Activated naive CD8-positive, alpha-beta T cell treated with anti-CD3 and anti-CD28 coated beads, Interleukin-2, amount 50 U/mL, for 16 hours (primary cell): ENCODE measurements around the gene CFAP61.

Experiments used
- DNase-seq: peaks from one replicate; pipeline ENCODE4 v3.0.0-alpha.2; 2020; ENCODE audit warnings: low read depth, low spot score

CFAP61 gene

GRCh38 chr20:20364593-20365479 is 312.5 kb downstream of the CFAP61 start:
- DNase-seq: no peak

DNA sequence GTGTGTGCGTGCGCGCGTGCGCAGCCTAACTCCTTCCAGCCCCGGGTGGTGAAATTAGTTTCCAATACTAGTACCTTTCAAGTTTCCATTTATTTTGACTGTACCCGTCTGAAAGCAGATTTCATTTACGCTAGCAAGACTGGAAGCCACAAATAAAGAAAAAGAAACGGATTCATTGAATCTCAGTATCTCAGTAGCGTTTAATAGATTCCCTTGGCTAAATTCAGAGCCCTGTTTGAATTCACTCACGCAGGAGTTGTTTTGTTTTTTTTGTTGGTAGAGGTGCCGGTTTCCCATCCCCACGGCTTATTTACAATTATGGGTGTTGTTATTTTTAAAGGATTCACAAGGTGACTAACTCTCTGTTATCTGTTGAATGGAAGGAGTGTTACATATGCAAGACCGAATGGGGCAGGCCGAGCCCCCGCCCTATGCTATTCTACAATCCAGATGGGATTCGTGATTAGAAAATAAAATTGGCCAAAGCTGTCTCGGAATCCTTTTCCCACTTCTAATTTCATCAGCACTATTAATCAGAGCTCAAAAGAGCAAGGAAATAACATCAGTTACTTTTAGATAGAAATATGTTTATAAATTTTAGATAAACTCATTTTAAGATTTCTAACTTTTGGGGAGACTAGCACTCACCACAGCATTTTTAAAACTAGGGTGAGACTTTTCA is 313.3 kb downstream of the CFAP61 start:
- DNase-seq: no peak

DNA sequence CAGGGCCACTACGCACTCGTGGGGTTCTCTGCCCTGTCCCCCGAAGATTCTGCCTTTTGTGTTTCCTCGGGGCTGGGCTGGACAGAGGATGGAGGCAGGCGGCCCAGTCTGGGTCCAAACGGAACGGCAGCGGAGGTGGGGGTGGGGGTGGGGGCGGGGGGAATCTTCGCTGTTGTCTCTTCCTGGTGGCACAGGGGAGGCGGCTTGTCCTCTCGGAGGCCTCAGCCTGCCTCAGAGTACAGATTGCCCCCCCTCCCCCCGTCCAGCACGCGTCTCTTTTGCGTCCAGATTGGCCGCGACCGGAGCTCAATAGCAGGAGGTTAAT is 314.2 kb downstream of the CFAP61 start:
- DNase-seq: no peak

DNA sequence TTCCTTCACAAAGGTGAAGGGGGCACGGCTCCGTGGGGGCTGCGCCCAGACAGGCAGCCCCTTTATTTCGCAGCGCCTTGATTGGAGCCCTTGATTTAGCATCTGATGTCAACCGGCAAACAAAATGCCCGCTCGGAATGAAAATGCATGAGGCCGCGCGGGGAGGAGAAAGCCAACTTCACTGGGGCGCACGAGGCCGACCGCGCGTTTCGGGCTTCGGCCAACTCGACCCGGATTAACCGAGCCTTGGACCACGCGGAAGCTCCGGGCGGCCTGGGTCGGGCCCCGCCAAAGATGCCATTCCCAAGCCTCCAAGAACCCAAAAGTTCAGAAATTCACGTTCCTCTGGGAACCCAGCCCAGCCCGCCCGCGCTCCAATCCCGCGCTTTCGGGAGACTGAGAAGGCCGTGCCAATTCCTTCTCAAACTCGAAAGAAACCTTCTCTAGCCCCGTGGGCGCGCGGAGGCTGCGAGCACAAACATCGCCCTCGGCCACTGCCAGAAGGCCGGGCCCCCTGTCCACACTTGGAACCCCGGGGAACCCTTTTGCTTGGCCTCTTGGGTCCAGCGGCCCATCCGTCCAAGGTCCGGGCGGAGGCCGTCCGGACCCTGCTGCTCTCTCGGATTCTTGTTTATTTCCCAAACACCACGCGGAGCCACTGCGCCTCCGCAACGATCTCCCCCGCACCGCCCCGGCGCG is 314.7 kb downstream of the CFAP61 start:
- DNase-seq: no peak

DNA sequence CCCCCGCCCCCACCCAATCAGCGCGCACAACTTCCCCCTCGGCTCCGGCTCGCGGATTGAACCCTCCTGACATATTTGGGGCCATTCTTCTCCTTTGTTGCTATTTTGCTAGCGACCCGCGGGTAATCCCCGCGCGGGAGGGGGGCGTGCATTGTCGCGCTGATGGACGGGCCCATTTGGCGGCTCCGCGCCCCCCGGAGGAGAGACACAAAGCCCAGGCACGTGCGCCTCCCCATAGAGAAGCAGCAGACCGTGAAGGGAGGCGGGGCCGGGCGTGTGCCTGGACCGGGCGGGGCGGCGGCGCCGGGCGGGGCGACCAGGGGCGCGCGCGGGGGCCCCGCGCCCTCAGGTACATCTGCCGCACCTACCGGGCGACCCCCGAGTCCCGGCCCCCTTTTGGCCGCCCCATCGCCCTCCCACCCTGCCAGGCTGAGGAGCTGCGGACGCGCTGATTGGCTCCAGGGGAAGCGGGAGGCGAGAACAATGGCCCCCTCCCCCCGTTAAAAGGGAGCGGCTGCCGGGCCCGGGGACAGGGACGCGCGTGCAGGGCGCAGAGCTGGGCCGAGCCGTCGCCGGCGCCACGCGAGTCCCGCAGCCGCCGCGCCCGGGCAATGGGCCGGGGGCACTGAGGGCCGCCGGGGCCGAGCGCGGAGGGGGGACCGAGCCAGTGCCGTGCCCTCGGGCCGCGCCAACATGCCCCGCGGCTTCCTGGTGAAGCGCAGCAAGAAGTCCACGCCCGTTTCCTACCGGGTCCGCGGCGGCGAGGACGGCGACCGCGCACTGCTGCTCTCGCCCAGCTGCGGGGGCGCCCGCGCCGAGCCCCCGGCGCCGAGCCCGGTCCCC is 315.5 kb downstream of the CFAP61 start, which contains the start of gene INSM1:
TSS of gene INSM1 (plus strand) at position 530 of the 843 bp plus-strand sequence. CDS start at position 694, 164 bp downstream.
- no peak for DNase-seq

- no peak for DNase-seq
Measured at GRCh38 chr20:20368418-20369249, 316.3 kb downstream of the CFAP61 start.

DNA sequence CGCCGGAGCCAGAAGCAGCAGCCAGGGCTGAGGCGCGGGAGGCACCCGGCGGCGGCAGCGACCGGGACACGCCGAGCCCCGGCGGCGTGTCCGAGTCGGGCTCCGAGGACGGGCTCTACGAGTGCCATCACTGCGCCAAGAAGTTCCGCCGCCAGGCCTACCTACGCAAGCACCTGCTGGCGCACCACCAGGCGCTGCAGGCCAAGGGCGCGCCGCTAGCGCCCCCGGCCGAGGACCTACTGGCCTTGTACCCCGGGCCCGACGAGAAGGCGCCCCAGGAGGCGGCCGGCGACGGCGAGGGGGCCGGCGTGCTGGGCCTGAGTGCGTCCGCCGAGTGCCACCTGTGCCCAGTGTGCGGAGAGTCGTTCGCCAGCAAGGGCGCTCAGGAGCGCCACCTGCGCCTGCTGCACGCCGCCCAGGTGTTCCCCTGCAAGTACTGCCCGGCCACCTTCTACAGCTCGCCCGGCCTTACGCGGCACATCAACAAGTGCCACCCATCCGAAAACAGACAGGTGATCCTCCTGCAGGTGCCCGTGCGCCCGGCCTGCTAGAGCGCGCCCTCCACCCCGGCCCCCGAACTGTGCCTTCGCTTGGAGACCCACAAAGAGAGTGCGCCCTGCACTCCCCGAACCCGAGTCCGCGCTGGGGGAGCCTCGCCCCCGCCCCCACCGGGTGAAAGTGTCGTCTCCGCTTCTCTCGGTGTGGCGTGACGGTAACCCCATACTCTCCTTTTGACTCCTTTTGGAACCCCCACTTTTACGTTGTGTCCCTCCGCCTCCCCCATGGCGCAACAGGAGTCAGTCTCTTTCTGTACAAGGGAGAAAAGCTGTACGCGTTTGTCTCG is 317.1 kb downstream of the CFAP61 start:
- no peak for DNase-seq

- DNase-seq: no peak
Measured at GRCh38 chr20:20370094-20370575, 317.8 kb downstream of the CFAP61 start.

GRCh38 chr20:20371083-20371482 is 318.8 kb downstream of the CFAP61 start:
- DNase-seq: no peak

DNA sequence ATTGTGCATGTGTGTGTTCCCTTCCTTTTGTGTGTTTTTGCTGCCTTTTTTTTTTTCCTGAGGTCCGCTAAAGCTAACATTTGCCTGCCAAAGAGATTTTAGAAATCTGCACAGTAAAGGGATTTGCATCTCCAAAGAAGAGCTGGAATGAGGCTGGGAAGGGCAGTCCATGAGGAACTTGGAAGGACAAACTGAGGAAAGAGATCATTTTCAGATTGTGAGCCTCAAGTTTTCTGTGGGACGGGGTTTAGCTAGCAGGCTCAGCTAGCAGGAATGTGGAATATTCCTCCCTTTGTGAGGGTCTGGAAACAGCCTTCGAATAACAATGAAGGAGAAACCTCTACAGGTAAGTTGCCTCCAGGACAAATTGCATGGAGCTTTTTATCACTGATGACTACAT is 319.3 kb downstream of the CFAP61 start:
- no peak for DNase-seq

DNA sequence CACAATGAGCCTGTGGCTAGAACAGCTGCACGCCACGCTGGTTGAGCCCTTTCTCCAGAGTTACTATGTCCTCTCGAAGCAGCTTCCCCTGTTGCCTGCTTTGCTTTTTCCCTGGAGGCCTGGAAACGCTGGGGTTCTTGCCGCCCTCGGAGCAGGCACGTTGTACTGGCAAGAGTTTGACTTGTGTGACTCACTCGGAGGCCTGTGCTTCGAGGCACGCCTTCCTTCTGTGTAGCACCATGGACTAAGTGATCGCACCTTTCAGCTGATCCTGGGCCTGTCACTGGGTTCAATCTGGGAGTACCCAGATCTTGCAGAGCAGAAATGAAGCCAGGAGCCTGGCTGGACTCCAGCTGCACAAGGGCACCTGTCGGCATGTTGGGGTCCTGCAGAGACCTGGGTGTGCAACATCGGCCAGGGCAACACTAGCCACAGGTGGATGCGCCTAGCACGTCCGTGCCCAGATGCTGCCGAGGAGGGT is 320.8 kb downstream of the CFAP61 start:
- no peak for DNase-seq

DNA sequence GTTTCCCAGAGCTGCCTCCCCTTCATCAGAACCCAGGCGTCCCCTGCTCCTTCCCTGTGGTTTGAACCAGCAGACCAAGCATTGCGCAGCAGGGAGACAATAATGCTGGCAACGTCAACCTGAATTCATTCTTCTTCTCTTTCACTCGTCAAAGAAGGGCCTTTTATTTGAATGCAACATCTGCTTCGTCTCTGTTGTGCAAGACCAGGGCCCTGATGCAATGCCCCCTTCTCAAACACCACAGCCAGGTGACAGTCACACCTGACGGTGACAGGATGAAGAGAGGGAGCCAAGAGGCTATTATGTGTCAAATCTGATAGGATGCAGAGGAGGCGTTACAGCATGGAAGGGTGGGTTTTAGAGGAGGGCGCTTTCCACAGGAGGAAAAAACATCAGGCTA is 323.5 kb downstream of the CFAP61 start:
- no peak for DNase-seq

GRCh38 chr20:20386192-20386591 is 333.9 kb downstream of the CFAP61 start:
- DNase-seq: no peak

- no peak for DNase-seq
Measured at GRCh38 chr20:20390393-20390792, 338.1 kb downstream of the CFAP61 start.

DNA sequence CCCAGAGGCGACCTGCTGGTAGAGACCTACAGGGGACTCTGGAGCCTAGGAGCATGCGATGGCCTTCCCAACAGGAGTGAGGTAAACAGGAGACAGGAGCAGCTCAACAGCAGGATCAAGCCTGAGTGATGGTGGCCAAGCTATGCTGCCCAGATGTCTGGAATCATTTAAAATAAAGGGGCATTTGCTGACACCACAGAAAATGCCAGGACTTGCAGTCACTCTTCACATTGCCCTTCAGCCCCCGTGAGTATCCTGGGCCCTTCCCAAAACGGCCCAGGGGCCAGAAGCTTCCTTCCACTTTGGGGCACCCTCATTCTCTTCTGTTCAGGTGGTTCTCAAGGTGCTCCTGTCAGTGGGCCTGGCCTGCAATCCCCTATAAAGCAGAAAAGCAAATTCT is 338.8 kb downstream of the CFAP61 start:
- DNase-seq: no peak

GRCh38 chr20:20391766-20392165 is 339.4 kb downstream of the CFAP61 start:
- DNase-seq: no peak

GRCh38 chr20:20393207-20394120 is 341.1 kb downstream of the CFAP61 start:
- no peak for DNase-seq

DNA sequence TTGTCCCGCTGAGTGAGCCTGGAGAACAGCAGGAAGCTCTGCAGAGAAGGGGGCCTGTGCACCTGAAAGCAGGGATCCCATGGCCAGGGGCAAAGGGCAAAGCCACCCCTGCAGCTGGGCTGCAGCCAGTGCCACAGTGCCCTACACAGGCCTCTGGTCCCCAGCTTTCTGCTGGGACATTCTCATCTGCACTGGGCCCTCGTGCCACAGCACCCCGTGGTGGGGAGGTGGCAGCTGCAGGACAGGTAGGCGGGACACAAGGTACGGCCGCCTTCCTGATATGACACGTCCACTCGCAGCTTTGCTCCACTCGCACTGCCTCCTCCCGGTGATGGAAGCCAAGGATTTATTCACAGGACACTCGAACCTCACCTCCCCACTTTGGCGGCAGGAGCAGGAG is 342.8 kb downstream of the CFAP61 start:
- no peak for DNase-seq
